Mucosa of gallbladder (tissue), 1 donor: ENCODE data around the gene ATG5. TPM values are rescaled to one million over a fixed set of nuclear protein-coding genes. Genes with fewer than 3 reads are reported as not detected.

Experiments used
- DNase-seq: peaks from one replicate; pipeline ENCODE4 v3.0.0-alpha.2; 2020; ENCODE audit warnings: low spot score
- total RNA-seq: library from RNA; stranded (reverse); gene quantifications from one replicate; pipeline ENCODE4 v1.2.1, GENCODE V29; 2021
- donor health status: DM: no; HTN: no; CAD: no.

Gene ATG5
- 29.7 TPM for total RNA-seq

GRCh38 chr6:106325336-106326178, at the start of gene ATG5:
ATG5 (minus strand) TSS chr6:106325760; CDS start chr6:106316208, 9,552 bp downstream.
- DNase-seq = peak; percentile 100

DNA sequence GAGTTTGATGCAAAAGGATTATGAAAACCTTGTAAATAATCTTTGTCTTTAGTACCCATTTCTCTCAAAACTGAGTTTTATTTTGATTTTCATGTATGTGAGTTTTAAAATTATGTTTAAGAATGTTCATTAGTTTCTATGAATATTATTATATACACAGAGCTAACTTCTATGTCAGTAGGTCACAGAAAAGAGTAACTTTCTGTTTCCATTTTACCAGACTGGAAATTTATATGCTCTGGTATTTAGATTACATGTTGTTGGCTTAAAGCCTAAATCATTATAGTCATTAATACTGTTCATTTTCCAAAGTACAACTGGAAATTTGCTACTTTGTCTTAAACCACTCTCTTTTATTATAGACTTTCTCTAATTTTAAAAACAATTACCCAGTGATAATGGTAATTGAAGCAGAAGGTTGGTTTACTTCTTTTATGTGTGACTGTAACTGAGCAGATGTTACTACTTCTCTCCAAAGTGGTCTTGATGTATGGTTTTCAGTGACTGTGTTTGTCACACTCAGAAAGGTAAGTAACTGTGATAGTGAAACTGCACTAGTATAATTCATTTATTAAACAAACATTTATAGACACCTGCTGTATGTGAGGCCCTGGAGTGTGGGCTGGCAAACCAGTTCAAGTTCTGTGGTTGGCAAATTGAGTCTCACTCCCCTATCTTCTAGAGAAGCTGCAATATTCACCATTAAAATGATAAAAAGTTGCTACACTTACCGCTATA, 48.1 kb upstream of the ATG5 start:
- no peak for DNase-seq

- no peak for DNase-seq
Observed at GRCh38 chr6:106372838-106373501, 47.4 kb upstream of the ATG5 start.

GRCh38 chr6:106370639-106371038, 45.1 kb upstream of the ATG5 start:
- no peak for DNase-seq

DNA sequence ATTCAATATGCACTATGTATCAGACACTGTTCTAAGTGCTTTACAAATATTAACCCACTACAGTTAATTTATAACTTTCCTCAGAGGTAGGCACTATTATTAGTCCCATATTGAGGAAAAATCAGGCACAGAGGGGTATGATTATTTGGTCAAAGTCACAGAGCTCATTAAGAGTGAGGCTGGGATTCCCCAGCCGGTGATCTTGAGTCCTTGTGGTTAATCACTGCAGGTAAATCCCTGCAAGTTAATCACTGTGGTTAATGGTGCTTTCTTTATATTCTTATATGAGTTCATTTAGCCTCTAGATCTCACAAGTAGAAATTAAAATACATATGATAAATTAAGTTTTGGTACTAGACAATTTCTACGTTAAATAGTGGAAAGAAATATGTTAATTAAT, 44.2 kb upstream of the ATG5 start:
- DNase-seq = no peak

DNA sequence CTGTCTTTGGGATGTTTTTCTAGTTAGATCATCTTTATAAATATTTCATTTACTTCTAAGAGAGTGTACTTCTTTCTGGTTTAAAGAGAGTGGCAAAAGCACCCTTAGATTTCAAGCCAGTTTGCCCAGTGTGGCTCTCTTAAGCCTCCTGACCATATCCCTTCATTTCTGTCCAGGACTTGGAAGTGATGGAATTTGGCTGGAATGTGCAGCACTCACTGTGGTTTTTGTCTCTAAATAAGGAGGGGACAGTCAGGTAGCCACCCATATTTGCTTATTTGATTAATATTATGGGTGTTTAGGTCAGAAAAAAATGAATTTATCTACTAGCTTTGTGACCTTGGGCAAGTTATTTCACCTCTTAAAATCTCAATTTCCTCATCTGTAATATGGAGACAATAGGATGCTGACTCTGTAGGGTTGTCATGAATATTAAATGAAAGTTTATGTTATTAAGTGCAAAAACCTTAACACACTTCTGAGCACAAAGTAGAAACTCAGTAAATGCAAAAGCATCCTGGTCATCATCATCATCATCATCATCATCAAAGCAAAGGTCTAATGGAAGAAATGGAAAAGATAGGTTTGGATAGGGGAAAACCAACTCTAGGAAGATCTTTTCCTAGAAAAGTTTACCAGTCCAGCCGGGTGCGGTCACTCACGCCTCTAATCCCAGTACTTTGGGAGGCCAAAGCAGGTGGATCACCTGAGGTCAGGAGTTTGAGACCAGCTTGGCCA, 38.0 kb upstream of the ATG5 start:
- DNase-seq = no peak

- DNase-seq = no peak
Observed at GRCh38 chr6:106360989-106361430, 35.5 kb upstream of the ATG5 start.

- peak; percentile 66 for DNase-seq
Observed at GRCh38 chr6:106360410-106360988, 34.9 kb upstream of the ATG5 start, which contains the start of gene CRYBG1. CRYBG1 (plus strand) TSS chr6:106360717; CDS start chr6:106360909, 192 bp downstream.

GRCh38 chr6:106359959-106360409, 34.4 kb upstream of the ATG5 start:
- DNase-seq = no peak

DNA sequence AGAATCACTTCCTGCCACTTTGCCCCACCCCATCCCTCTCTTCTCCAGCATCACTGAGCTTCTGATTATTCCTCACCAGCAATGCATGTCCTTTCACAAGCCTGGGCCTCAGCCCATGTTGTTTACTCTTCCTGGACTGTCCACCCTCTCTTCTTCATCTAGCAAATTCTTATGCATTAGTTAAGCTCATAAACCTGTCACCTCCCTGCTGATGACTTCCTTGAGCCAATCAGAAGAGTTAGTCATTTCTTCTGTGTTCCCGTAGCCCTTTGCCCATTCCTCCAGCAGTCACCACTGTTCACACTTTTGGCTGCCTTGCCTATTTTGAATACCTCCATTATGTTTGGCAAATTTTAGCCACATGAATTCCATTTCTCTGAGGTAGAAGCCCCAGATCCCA, 30.8 kb upstream of the ATG5 start:
- no peak for DNase-seq

DNA sequence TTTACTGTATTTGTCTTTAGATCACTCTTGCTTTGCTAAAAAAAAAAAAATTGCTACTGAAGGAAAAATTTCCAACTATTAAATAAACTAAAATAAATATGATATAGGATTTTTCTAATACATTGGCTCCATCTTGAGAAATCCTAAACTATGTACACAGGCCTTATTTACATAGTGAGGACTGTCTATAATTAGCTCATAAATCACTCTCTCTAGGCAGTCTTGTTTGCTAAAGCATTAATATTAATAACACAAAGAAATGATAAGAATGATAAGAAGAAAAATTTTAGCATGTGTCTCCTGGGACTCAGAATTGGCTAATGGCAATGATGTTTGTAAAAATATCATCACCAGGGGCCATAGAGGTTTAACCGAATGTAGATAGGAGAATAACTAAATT, 21.7 kb upstream of the ATG5 start:
- no peak for DNase-seq

DNA sequence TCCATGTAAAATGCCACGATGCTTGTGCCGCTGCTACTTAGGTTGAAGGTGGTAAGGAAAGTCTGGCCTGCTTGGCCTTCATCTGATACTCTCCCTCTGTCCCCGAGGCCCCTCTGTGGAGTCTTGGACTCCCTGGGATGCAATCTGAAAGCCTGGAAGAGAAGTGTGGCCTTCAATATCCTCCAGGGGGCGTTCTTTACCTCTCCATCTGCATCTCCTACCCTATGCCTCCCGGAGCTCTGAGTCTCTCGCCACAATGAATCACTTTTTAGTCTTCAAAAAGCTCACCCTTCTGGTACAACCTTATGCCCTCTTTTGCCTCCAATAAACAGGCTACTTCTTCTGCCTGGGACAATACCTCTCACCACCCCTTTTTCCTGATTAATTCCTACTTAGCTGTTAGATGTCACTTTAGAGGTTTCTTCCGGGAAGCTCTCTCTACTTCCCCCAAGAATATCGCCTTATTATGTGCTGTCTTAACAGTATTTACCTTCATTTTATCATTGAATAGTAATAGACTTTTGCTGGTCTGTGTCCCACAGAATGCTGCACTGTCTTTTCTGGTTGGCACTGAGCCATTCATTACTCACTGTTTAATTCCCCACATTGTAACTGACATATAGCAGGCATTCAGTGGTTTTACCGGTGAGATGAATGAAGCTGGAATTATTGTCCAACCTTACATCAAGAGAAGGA, 13.9 kb upstream of the ATG5 start:
- peak; percentile 48 for DNase-seq

- peak; percentile 39 for DNase-seq
Observed at GRCh38 chr6:106334646-106335448, 9.3 kb upstream of the ATG5 start.

DNA sequence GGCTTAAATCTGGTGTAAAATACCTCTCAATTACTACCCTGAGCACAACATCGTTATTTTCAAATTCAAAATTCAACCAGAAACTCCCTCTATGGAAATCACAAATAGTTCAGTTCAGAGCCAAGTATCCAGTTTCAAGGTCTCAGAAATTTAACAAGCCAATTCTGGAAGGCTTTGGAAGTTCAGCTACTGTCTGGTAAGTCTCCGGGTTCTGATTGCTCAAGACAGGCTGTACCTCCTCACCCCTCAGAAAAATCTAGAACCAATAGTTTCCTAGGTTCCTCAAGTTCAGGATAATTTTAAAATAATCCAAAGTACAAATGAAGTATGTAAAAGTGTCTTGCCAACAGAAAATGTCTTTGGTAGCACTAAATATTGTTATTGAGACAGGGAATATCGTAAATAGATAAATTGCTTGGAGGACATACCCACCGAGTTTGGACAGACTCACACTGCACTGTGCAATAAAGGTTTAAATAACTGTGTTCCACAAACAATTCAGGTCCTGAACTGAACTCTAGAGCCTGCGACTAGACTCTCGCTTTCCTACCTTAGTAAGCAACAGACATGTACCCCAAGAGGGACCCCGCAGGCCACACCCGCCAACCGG, 729 bp downstream of the ATG5 start:
- no peak for DNase-seq

GRCh38 chr6:106321940-106322339, 3.6 kb downstream of the ATG5 start:
- no peak for DNase-seq

DNA sequence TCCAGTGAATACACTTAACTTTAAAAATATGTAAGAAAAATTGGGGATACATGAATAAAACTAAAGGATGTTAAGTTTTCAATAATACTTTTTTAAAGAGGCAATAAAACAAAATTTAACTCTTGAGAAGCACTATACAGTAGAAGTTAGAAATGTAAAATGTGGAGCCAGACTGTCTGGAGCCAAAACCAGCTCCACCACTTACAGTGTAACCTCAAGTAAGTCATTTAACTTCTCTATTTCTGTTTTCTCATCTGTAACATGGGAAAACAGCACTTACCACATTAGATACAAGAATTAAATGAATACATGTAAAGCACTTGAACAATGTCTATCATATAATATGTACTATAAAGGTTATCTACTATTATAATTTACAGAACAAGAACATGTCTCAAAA, 6.7 kb downstream of the ATG5 start:
- no peak for DNase-seq

GRCh38 chr6:106318061-106318460, 7.5 kb downstream of the ATG5 start:
- DNase-seq = no peak

DNA sequence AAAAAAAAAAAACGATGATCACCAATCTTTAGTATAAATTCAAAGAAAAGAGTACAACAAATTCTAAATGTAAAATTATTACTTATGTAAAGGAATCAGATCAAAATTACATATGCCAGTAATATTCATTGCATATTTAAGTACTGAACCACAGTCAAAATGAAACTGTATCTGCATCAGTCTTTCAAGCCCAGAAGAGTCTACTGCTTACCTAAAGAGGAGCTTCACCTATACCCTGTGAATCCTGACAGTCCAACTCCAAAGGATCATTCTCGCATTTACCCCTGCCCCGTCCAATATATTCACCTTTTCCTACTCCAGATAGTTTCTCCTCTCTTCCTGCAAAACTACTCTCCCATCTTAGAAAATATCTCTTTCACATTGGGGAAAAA, 9.2 kb downstream of the ATG5 start:
- DNase-seq = no peak

- DNase-seq = no peak
Observed at GRCh38 chr6:106315765-106316374, 9.7 kb downstream of the ATG5 start.
